BLaER1 treated with 17β-estradiol and CSF1 and Interleukin-3, amounts not matched to agents 10 nM and 100 nM (cell line): ENCODE measurements around the gene SLC25A21.
A peak's percentile ranks its signal among the peaks of the same experiment; 100 is the strongest.

Experiments used
- H3K27ac ChIP-seq, 11 experiments: shearing (Covaris generic); formaldehyde crosslinking; 2 replicates each; pipeline ENCODE4 v1.8.1; 2022
- H3K27me3 ChIP-seq, 11 experiments: shearing (Covaris generic); formaldehyde crosslinking; 2 replicates each; pipeline ENCODE4 v1.8.1; 2022
- H3K36me3 ChIP-seq, 11 experiments: shearing (Covaris generic); formaldehyde crosslinking; 2 replicates each; pipeline ENCODE4 v1.8.1; 2022
- H3K4me1 ChIP-seq, 10 experiments: shearing (Covaris generic); formaldehyde crosslinking; 2 replicates each; pipeline ENCODE4 v1.8.1; 2022
- H3K4me2 ChIP-seq, 11 experiments: shearing (Covaris generic); formaldehyde crosslinking; 2 replicates each; pipeline ENCODE4 v1.8.1; 2022
- H3K4me3 ChIP-seq, 10 experiments: shearing (Covaris generic); formaldehyde crosslinking; 2 replicates each; pipeline ENCODE4 v1.8.1; 2022
- H3K9ac ChIP-seq, 11 experiments: shearing (Covaris generic); formaldehyde crosslinking; 2 replicates each; pipeline ENCODE4 v1.8.1; 2022
- H3K9me3 ChIP-seq, 11 experiments: shearing (Covaris generic); formaldehyde crosslinking; replicated peaks in 1 of 11; 2 replicates each; pipeline ENCODE4 v1.8.1; 2022
- H4K20me1 ChIP-seq, 11 experiments: shearing (Covaris generic); formaldehyde crosslinking; 2 replicates each; pipeline ENCODE4 v1.8.1; 2022
- Cebpa-rat ChIP-seq, 11 experiments: shearing (Covaris generic); IDR thresholded peaks; 2 replicates each; pipeline ENCODE4 v1.8.1; 2022

SLC25A21 gene

GRCh38 chr14:36726128-36726527, 446.3 kb downstream of the SLC25A21 start:
- Histone ChIP-seq H3K4me3 (no peak overlapping the region), H3K9me3 (no peaks in the 10 kb centered on the region), H3K4me2 (peak overlapping the region in 5 of 11 experiments; percentile 2 to 20 (median 5); a peak in 6 of 22 replicates), H3K36me3 (no peaks in the 10 kb centered on the region), H3K9ac (no peak overlapping the region), H4K20me1 (no peaks in the 10 kb centered on the region), H3K27me3 (no peaks in the 10 kb centered on the region), H3K27ac (peak overlapping the region in 1 of 11 experiments; percentile 14; a peak in 2 of 22 replicates), H3K4me1 (peaks cover 0 to 19% (median 5%) of the 10 kb centered on the region in 10 experiments; a peak in 10 of 20 replicates)
- TF ChIP-seq Cebpa-rat (IDR thresholded peaks at IDR 0.05) = no peak

- no peak overlapping the region for H3K27ac ChIP-seq
- no peak for TF ChIP-seq Cebpa-rat (IDR thresholded peaks at IDR 0.05)
- H3K9ac ChIP-seq = no peak overlapping the region
- no peaks in the 10 kb centered on the region for H3K36me3 ChIP-seq
- H3K4me1 ChIP-seq = peaks cover 0 to 19% (median 5%) of the 10 kb centered on the region in 10 experiments; a peak in 10 of 20 replicates
- H3K4me3 ChIP-seq = no peak overlapping the region
- no peaks in the 10 kb centered on the region for H3K9me3 ChIP-seq
- no peaks in the 10 kb centered on the region for H3K27me3 ChIP-seq
- no peaks in the 10 kb centered on the region for H4K20me1 ChIP-seq
- no peak overlapping the region for H3K4me2 ChIP-seq
These were observed 448.2 kb downstream of the SLC25A21 start for GRCh38 chr14:36724162-36724561.

GRCh38 chr14:36723530-36723929, 448.9 kb downstream of the SLC25A21 start:
- H3K4me3 ChIP-seq = no peak overlapping the region
- H4K20me1 ChIP-seq = no peaks in the 10 kb centered on the region
- no peak overlapping the region for H3K4me2 ChIP-seq
- no peaks in the 10 kb centered on the region for H3K36me3 ChIP-seq
- no peaks in the 10 kb centered on the region for H3K9me3 ChIP-seq
- no peak overlapping the region for H3K27ac ChIP-seq
- H3K27me3 ChIP-seq = no peaks in the 10 kb centered on the region
- peaks cover 0 to 19% (median 5%) of the 10 kb centered on the region in 10 experiments; a peak in 10 of 20 replicates for H3K4me1 ChIP-seq
- no peak overlapping the region for H3K9ac ChIP-seq
- no peak for TF ChIP-seq Cebpa-rat (IDR thresholded peaks at IDR 0.05)

GRCh38 chr14:36721877-36722276, 450.5 kb downstream of the SLC25A21 start:
- Histone ChIP-seq H3K36me3 (no peaks in the 10 kb centered on the region), H3K27ac (no peak overlapping the region), H4K20me1 (no peaks in the 10 kb centered on the region), H3K4me2 (no peak overlapping the region), H3K27me3 (no peaks in the 10 kb centered on the region), H3K9me3 (no peaks in the 10 kb centered on the region), H3K4me3 (no peak overlapping the region), H3K9ac (no peak overlapping the region), H3K4me1 (peaks cover 0 to 19% (median 5%) of the 10 kb centered on the region in 10 experiments; a peak in 10 of 20 replicates)
- no peak for TF ChIP-seq Cebpa-rat (IDR thresholded peaks at IDR 0.05)

GRCh38 chr14:36720657-36721056, 451.7 kb downstream of the SLC25A21 start:
- no peak for TF ChIP-seq Cebpa-rat (IDR thresholded peaks at IDR 0.05)
- H3K4me3 ChIP-seq = no peak overlapping the region
- H3K4me2 ChIP-seq = no peak overlapping the region
- H3K27ac ChIP-seq = no peak overlapping the region
- H3K9ac ChIP-seq = no peak overlapping the region
- peaks cover 0 to 12% (median 3%) of the 10 kb centered on the region in 10 experiments; a peak in 10 of 20 replicates for H3K4me1 ChIP-seq
- H3K36me3 ChIP-seq = no peaks in the 10 kb centered on the region
- H4K20me1 ChIP-seq = no peaks in the 10 kb centered on the region
- H3K27me3 ChIP-seq = no peaks in the 10 kb centered on the region
- H3K9me3 ChIP-seq = no peaks in the 10 kb centered on the region

GRCh38 chr14:36719823-36720222, 452.6 kb downstream of the SLC25A21 start:
- H3K9ac ChIP-seq = no peak overlapping the region
- no peak for TF ChIP-seq Cebpa-rat (IDR thresholded peaks at IDR 0.05)
- H3K27ac ChIP-seq = no peak overlapping the region
- H3K27me3 ChIP-seq = no peaks in the 10 kb centered on the region
- no peak overlapping the region for H3K4me2 ChIP-seq
- H3K4me1 ChIP-seq = peaks cover 0 to 5% (median 0%) of the 10 kb centered on the region in 10 experiments; a peak in 2 of 20 replicates
- H4K20me1 ChIP-seq = no peaks in the 10 kb centered on the region
- no peaks in the 10 kb centered on the region for H3K9me3 ChIP-seq
- no peak overlapping the region for H3K4me3 ChIP-seq
- H3K36me3 ChIP-seq = no peaks in the 10 kb centered on the region

- Histone ChIP-seq H4K20me1 (no peaks in the 10 kb centered on the region; a peak in 1 of 22 replicates), H3K4me1 (no peaks in the 10 kb centered on the region), H3K27me3 (no peaks in the 10 kb centered on the region), H3K4me3 (no peak overlapping the region), H3K9me3 (no peaks in the 10 kb centered on the region), H3K36me3 (no peaks in the 10 kb centered on the region), H3K4me2 (no peak overlapping the region), H3K9ac (no peak overlapping the region), H3K27ac (no peak overlapping the region)
- TF ChIP-seq Cebpa-rat (IDR thresholded peaks at IDR 0.05) = no peak
These were observed 454.2 kb downstream of the SLC25A21 start for GRCh38 chr14:36718216-36718615.

- no peak for TF ChIP-seq Cebpa-rat (IDR thresholded peaks at IDR 0.05)
- Histone ChIP-seq H3K4me2 (no peak overlapping the region), H3K27me3 (no peaks in the 10 kb centered on the region), H4K20me1 (no peaks in the 10 kb centered on the region; a peak in 1 of 22 replicates), H3K4me1 (no peaks in the 10 kb centered on the region), H3K4me3 (no peak overlapping the region), H3K27ac (no peak overlapping the region), H3K36me3 (no peaks in the 10 kb centered on the region), H3K9me3 (no peaks in the 10 kb centered on the region), H3K9ac (no peak overlapping the region)
These were observed 455.0 kb downstream of the SLC25A21 start for GRCh38 chr14:36717363-36717762.

- Histone ChIP-seq H3K36me3 (no peaks in the 10 kb centered on the region), H3K9me3 (no peaks in the 10 kb centered on the region), H3K4me1 (no peaks in the 10 kb centered on the region), H3K4me2 (no peak overlapping the region), H3K9ac (no peak overlapping the region), H3K4me3 (no peak overlapping the region), H4K20me1 (no peaks in the 10 kb centered on the region; a peak in 1 of 22 replicates), H3K27ac (no peak overlapping the region), H3K27me3 (no peaks in the 10 kb centered on the region)
- TF ChIP-seq Cebpa-rat (IDR thresholded peaks at IDR 0.05) = no peak
These were observed 455.7 kb downstream of the SLC25A21 start for GRCh38 chr14:36716614-36717184.
